Smooth muscle cell (in vitro differentiated cells): ENCODE data around the gene CEP63. TPM values are rescaled to one million over a fixed set of nuclear protein-coding genes. Genes with fewer than 3 reads are reported as not detected.

Experiments used
- DNase-seq: peaks from one replicate; lab custom pipeline; 2025; ENCODE audit not compliant: unreplicated experiment; lab: John Stamatoyannopoulos, UW
- H2AFZ ChIP-seq: fragments of 200-600 bp; sonication (generic); 2 replicates; pipeline ENCODE4 v1.6.0; 2016; ENCODE audit warnings: antibody characterized with exemption, low read depth, mild to moderate bottlenecking
- H3F3A ChIP-seq: fragments of 200-600 bp; sonication (generic); 2 replicates; pipeline ENCODE4 v1.6.0; 2017; ENCODE audit warnings: antibody characterized with exemption, low read depth
- H3K27ac ChIP-seq: fragments of 200-600 bp; sonication (generic); 2 replicates; pipeline ENCODE4 v1.5.1; 2016; ENCODE audit warnings: low read depth, mild to moderate bottlenecking
- H3K27me3 ChIP-seq: fragments of 200-600 bp; sonication (generic); 2 replicates; pipeline ENCODE4 v1.6.1; 2016; ENCODE audit warnings: low read depth, mild to moderate bottlenecking
- H3K36me3 ChIP-seq: fragments of 200-600 bp; sonication (generic); 2 replicates; pipeline ENCODE4 v1.5.1; 2016; ENCODE audit warnings: low read depth
- H3K4me1 ChIP-seq: fragments of 200-600 bp; sonication (generic); 2 replicates; pipeline ENCODE4 v1.5.1; 2016; ENCODE audit warnings: low read depth
- H3K4me2 ChIP-seq: fragments of 200-600 bp; sonication (generic); 2 replicates; pipeline ENCODE4 v1.6.0; 2016; ENCODE audit warnings: mild to moderate bottlenecking
- H3K4me3 ChIP-seq: fragments of 200-600 bp; sonication (generic); 2 replicates; pipeline ENCODE4 v1.5.1; 2016; ENCODE audit warnings: mild to moderate bottlenecking
- H3K79me2 ChIP-seq: fragments of 200-600 bp; sonication (generic); 2 replicates; pipeline ENCODE4 v1.6.0; 2016; ENCODE audit warnings: low read depth, mild to moderate bottlenecking
- H3K9ac ChIP-seq: fragments of 200-600 bp; sonication (generic); 2 replicates; pipeline ENCODE4 v1.6.0; 2016; ENCODE audit warnings: low read depth
- H3K9me3 ChIP-seq: fragments of 200-600 bp; sonication (generic); replicated peaks from 2 replicates; pipeline ENCODE4 v1.5.1; 2016; ENCODE audit warnings: low read depth
- H4K20me1 ChIP-seq: fragments of 200-600 bp; sonication (generic); 2 replicates; pipeline ENCODE4 v1.6.0; 2016; ENCODE audit warnings: low read depth
- CTCF ChIP-seq: fragments of 200-600 bp; sonication (generic); IDR thresholded peaks from 2 replicates; pipeline ENCODE4 v1.5.1; 2017; ENCODE audit warnings: borderline replicate concordance, mild to moderate bottlenecking, antibody characterized with exemption; ENCODE audit not compliant: insufficient read depth, poor library complexity, severe bottlenecking
- WGBS: methylation state at CpG from one replicate; pipeline ENCODE4 v1.1.7; 2016; ENCODE audit warnings: low lambda C conversion rate; 5-methylcytosine and 5-hydroxymethylcytosine counted together
- polyA plus RNA-seq: library from polyadenylated mRNA; unstranded; fragments of >200 nt; fragmentation: Nextera tagmentation; extraction: Ambion mirVana; gene quantifications from 2 replicates; pipeline ENCODE4 v1.2.1, GENCODE V29; 2016
- total RNA-seq: library from RNA; depleted of rRNA; stranded (reverse); fragments of >200 nt; gene quantifications from 2 replicates; pipeline ENCODE4 v1.2.3, GENCODE V29; 2014

Gene CEP63
- total and polyA plus RNA-seq, 2 experiments from 2014 or later: 16.9 to 24.5 TPM

- no peaks in the 10 kb centered on the region for H3K9me3 ChIP-seq
- WGBS: 84% methylated on average over 4 of the region's 4 CpGs
Observed at GRCh38 chr3:134468519-134468918, 17.3 kb upstream of the CEP63 start.

GRCh38 chr3:134471521-134472193 is 14.2 kb upstream of the CEP63 start:
- no peak overlapping the region for H3K4me2 ChIP-seq
- DNase-seq: no peak
- WGBS: 96% methylated on average over 8 of the region's 8 CpGs

More at GRCh38 chr3:134468519-134468918, 17.3 kb upstream of the CEP63 start:
- no peak for DNase-seq
- no peak overlapping the region for H3K4me3 ChIP-seq
- no peak overlapping the region for H2AFZ ChIP-seq
- H3K9ac ChIP-seq: no peak overlapping the region
- no peak overlapping the region for H3K4me2 ChIP-seq
- peaks cover 9% of the 10 kb centered on the region for H3F3A ChIP-seq
- no peaks in the 10 kb centered on the region for H3K27me3 ChIP-seq
- no peaks in the 10 kb centered on the region for H4K20me1 ChIP-seq
- no peaks in the 10 kb centered on the region for H3K36me3 ChIP-seq
- no peaks in the 10 kb centered on the region for H3K79me2 ChIP-seq
- H3K4me1 ChIP-seq: peaks cover 20% of the 10 kb centered on the region
- TF ChIP-seq CTCF: no peak
- H3K27ac ChIP-seq: no peak overlapping the region

GRCh38 chr3:134472831-134473230 is 13.0 kb upstream of the CEP63 start:
- Histone ChIP-seq H3K4me3 (no peak overlapping the region), H3K4me2 (no peak overlapping the region), H3K4me1 (peaks cover 2% of the 10 kb centered on the region), H2AFZ (no peak overlapping the region), H3K79me2 (no peaks in the 10 kb centered on the region), H4K20me1 (no peaks in the 10 kb centered on the region), H3F3A (no peaks in the 10 kb centered on the region), H3K27me3 (no peaks in the 10 kb centered on the region), H3K36me3 (no peaks in the 10 kb centered on the region), H3K9me3 (no peaks in the 10 kb centered on the region), H3K27ac (no peak overlapping the region), H3K9ac (no peak overlapping the region)
- WGBS: 100% methylated on average over 6 of the region's 6 CpGs
- no peak for DNase-seq
- TF ChIP-seq CTCF: no peak

More at GRCh38 chr3:134471521-134472193, 14.2 kb upstream of the CEP63 start:
- Histone ChIP-seq H3K27ac (no peak overlapping the region), H3K9me3 (no peaks in the 10 kb centered on the region), H3K36me3 (no peaks in the 10 kb centered on the region), H3K4me1 (peaks cover 4% of the 10 kb centered on the region), H3K79me2 (no peaks in the 10 kb centered on the region), H3F3A (peaks cover 2% of the 10 kb centered on the region), H4K20me1 (no peaks in the 10 kb centered on the region), H3K27me3 (no peaks in the 10 kb centered on the region), H3K9ac (no peak overlapping the region), H2AFZ (no peak overlapping the region), H3K4me3 (no peak overlapping the region)
- no peak for TF ChIP-seq CTCF
